A673 (cell line): ENCODE measurements around the gene SLC22A16. TPM values are rescaled to one million over a fixed set of nuclear protein-coding genes. Genes with fewer than 3 reads are reported as not detected.

ENCODE experiments used
- BruUV-seq: library from RNA; stranded (reverse); fragments of 400-500 nt; replicated peaks from 2 replicates; lab custom pipeline; 2021; lab: Mats Ljungman, UMichigan
- CTCF ChIA-PET: fragments of 300-600 bp; sonication (Branson Sonifier 250); formaldehyde crosslinking; loops from one replicate; lab custom pipeline; 2022; ENCODE audit warnings: antibody characterized with exemption; lab: Charles Lee
- POLR2A ChIA-PET: fragments of 300-600 bp; sonication (Branson Sonifier 250); formaldehyde crosslinking; loops from one replicate; lab custom pipeline; 2022; ENCODE audit warnings: antibody characterized with exemption; ENCODE audit not compliant: low non-redundant PET; lab: Charles Lee
- DNase-seq: peaks from one replicate; pipeline ENCODE4 v3.0.0-alpha.2; 2015; ENCODE audit warnings: low spot score
- H3K27ac ChIP-seq: fragments of 200-600 bp; sonication (generic); 2 replicates; pipeline ENCODE4 v1.5.1; 2016; ENCODE audit warnings: mixed run types, low read depth, mild to moderate bottlenecking, mixed read lengths, antibody characterized with exemption, low read length; ENCODE audit not compliant: poor library complexity, severe bottlenecking
- H3K27me3 ChIP-seq: fragments of 200-600 bp; sonication (generic); replicated peaks from 2 replicates; pipeline ENCODE4 v1.6.1; 2017; ENCODE audit warnings: mixed run types, low read depth, mild to moderate bottlenecking, mixed read lengths, antibody characterized with exemption, low read length; ENCODE audit not compliant: insufficient read depth, poor library complexity
- H3K36me3 ChIP-seq: fragments of 200-600 bp; sonication (generic); 2 replicates; pipeline ENCODE4 v1.6.1; 2016; ENCODE audit warnings: mixed run types, mild to moderate bottlenecking, mixed read lengths, antibody characterized with exemption, low read length; ENCODE audit not compliant: insufficient read depth, poor library complexity, severe bottlenecking
- H3K4me1 ChIP-seq: fragments of 200-600 bp; sonication (generic); 2 replicates; pipeline ENCODE4 v1.6.1; 2017; ENCODE audit warnings: mixed run types, mild to moderate bottlenecking, mixed read lengths, antibody characterized with exemption, low read length; ENCODE audit not compliant: insufficient read depth, poor library complexity, severe bottlenecking
- H3K4me3 ChIP-seq: fragments of 200-600 bp; sonication (generic); 2 replicates; pipeline ENCODE4 v1.5.1; 2016; ENCODE audit warnings: low read depth, mixed run types, mild to moderate bottlenecking, mixed read lengths, low read length; ENCODE audit not compliant: poor library complexity, severe bottlenecking
- H3K9me3 ChIP-seq: fragments of 200-600 bp; sonication (generic); 2 replicates; pipeline ENCODE4 v1.6.1; 2016; ENCODE audit warnings: mixed run types, low read depth, mild to moderate bottlenecking, mixed read lengths, antibody characterized with exemption, low read length; ENCODE audit not compliant: poor library complexity, severe bottlenecking
- EZH2 ChIP-seq: fragments of 200-600 bp; sonication (generic); IDR thresholded peaks from 2 replicates; pipeline ENCODE4 v1.6.1; 2017; ENCODE audit warnings: borderline replicate concordance, low read depth, mild to moderate bottlenecking, mixed read lengths, antibody characterized with exemption, low read length; ENCODE audit not compliant: poor library complexity, severe bottlenecking
- intact Hi-C: fragments of 100-400 bp; cut with micrococcal nuclease; formaldehyde crosslinking; loops from one replicate; pipeline ENCODE4 v1.10.0; 2022; ENCODE audit not compliant: unreplicated experiment
- total RNA-seq: library from RNA; stranded (reverse); gene quantifications from 2 replicates; pipeline ENCODE4 v1.2.3, GENCODE V29; 2021
- TF ChIP-seq, protein P1 (sequence below): fragments of 300-800, 200-600 bp; sonication (generic); conservative IDR thresholded peaks from 2 replicates; pipeline ENCODE4 v1.5.1; 2017; ENCODE audit warnings: low read depth, mild to moderate bottlenecking, antibody characterized with exemption, low read length, moderate library complexity, mixed read lengths

Gene SLC22A16
- total RNA-seq, 1 experiment from 2014 or later, result 0.15 TPM

DNA sequence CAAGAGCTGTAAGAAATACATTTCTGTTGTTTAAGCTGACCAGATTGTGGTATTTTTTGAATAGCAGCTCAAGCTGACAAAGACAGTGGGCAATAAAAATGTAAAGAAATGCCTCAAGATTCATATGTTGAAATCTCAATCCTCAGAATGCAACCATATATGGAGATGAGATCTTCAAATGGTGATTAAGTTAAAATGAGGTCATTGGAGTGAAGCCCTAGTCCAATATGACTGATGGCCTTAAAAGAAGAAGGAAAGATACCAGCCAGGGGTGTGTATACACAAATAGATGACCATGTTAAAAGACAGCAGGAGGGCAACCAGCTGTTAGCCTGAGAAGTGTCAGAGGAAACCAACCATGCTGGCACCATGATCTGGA is 54.0 kb downstream of the SLC22A16 start:
- ChIA-PET POLR2A (no interaction called here), CTCF (no interaction called here)
- no peak overlapping the region for H3K4me3 ChIP-seq
- H3K27ac ChIP-seq, result no peak overlapping the region
- no peak for TF ChIP-seq EZH2
- TF ChIP-seq, protein P1, sequence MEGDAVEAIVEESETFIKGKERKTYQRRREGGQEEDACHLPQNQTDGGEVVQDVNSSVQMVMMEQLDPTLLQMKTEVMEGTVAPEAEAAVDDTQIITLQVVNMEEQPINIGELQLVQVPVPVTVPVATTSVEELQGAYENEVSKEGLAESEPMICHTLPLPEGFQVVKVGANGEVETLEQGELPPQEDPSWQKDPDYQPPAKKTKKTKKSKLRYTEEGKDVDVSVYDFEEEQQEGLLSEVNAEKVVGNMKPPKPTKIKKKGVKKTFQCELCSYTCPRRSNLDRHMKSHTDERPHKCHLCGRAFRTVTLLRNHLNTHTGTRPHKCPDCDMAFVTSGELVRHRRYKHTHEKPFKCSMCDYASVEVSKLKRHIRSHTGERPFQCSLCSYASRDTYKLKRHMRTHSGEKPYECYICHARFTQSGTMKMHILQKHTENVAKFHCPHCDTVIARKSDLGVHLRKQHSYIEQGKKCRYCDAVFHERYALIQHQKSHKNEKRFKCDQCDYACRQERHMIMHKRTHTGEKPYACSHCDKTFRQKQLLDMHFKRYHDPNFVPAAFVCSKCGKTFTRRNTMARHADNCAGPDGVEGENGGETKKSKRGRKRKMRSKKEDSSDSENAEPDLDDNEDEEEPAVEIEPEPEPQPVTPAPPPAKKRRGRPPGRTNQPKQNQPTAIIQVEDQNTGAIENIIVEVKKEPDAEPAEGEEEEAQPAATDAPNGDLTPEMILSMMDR, result no peak
- no peaks in the 10 kb centered on the region for H3K9me3 ChIP-seq
- intact Hi-C loops, result no loop called here
- H3K4me1 ChIP-seq, result peaks cover 26% of the 10 kb centered on the region
- no peaks in the 10 kb centered on the region for H3K36me3 ChIP-seq
- DNase-seq, result no peak
- H3K27me3 ChIP-seq, result no peaks in the 10 kb centered on the region
- no TSS peak for BruUV-seq

DNA sequence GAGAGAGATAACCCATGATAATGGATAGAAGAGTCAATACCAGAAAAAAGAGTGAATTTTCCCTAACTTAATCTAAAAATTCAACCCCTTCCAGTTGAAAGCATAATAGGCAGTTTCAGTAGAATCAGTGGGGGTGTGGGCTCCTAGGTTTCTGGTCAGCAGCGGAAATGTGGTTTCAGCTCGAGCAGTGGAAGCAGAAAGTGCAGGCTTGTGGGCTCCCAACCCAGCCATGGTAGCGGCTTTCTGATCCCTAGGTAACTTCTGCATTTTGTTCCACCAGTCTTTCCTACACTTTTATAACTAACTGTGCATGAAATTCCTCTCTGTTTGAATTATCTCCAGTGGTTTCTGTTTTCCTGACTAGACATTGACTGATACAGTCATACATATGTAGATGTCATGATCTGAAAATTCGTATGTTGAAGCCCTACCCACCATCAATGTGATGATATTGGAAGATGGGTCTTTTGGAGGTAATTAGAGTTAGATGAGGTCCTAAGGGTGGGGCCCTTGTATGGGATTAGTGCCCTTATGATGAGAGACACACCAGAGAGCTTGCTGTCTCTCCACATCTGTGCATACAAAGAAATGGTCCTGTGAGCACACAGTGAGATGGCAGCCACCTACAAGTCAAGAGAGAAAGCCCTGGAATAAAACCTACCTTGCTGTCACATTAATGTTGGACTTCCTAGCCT is 54.5 kb downstream of the SLC22A16 start:
- ChIA-PET POLR2A (no interaction called here), CTCF (no interaction called here)
- BruUV-seq, result no TSS peak
- Histone ChIP-seq H3K4me3 (no peak overlapping the region), H3K27me3 (no peaks in the 10 kb centered on the region), H3K36me3 (no peaks in the 10 kb centered on the region), H3K4me1 (peaks cover 26% of the 10 kb centered on the region), H3K9me3 (no peaks in the 10 kb centered on the region), H3K27ac (no peak overlapping the region)
- no peak for DNase-seq
- intact Hi-C loops, result no loop called here
- TF ChIP-seq EZH2, result no peak
- TF ChIP-seq, protein P1, result no peak

DNA sequence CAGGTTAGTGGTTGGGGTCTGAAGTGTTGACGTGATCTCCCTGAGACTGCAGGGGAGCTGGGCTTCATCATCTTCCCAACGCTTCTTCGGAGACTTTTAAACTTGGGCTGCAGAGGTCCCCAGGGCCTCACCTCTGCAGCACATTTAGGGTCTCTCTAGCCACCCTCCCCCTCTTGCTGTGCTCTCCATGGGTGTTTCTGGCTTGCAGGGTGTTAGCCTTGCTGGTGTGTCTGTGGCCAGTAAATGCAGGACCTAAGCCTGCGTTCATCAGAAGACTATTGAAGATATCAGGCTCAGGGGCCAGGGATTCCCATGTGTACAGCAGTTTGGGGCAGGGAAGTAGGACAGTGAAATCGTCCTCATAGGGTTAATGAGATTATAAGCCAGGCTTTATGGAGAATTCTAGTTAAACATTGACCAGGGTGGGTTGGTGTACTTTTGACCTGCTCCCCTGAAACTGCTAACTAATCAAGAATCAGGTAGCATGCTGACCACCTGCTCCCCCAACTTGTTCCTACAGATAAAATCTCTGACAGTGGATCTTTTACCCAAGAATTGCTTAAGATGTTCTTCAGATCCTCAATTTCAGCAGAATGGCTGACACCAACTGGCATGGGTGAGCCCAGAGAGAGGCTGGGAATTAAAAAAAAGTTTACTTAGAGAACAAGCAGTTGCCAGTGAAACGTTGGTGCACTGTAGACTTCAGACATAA is 57.2 kb downstream of the SLC22A16 start:
- ChIA-PET POLR2A (no interaction called here), CTCF (no interaction called here)
- no peak for DNase-seq
- peaks cover 12% of the 10 kb centered on the region for H3K4me1 ChIP-seq
- no peaks in the 10 kb centered on the region for H3K36me3 ChIP-seq
- no peak overlapping the region for H3K4me3 ChIP-seq
- TF ChIP-seq, protein P1, result no peak
- TF ChIP-seq EZH2, result no peak
- intact Hi-C loops, result no loop called here
- no TSS peak for BruUV-seq
- no peaks in the 10 kb centered on the region for H3K27me3 ChIP-seq
- no peaks in the 10 kb centered on the region for H3K9me3 ChIP-seq
- no peak overlapping the region for H3K27ac ChIP-seq
